Gastrocnemius medialis (tissue), 4 donors: ENCODE results near the gene C5.

Source experiments
- POLR2A ChIP-seq, 2 donors: fragments of 450-650 bp; IDR thresholded peaks; one replicate each; pipeline ENCODE4 v1.6.1; 2017; ENCODE audit warnings: antibody characterized with exemption in 2 of 2, mild to moderate bottlenecking in 2 of 2, moderate library complexity in 2 of 2
- TF ChIP-seq, protein P1 (sequence below), 5 experiments: fragments of 450-650 bp in 3 of 5; fragments of 200-600 bp in 2 of 5; sonication (generic) in 2 of 5; IDR thresholded peaks in 4 of 5; conservative IDR thresholded peaks in 1 of 5; 1 replicate in 4 of 5; 2 replicates in 1 of 5; pipeline ENCODE4 v1.5.1; 2016 to 2019; ENCODE audit warnings: antibody characterized with exemption in 5 of 5, mild to moderate bottlenecking in 3 of 5, moderate library complexity in 3 of 5

GRCh38 chr9:120974921-120975320, 75.2 kb downstream of the C5 start:
- TF ChIP-seq, protein P1, sequence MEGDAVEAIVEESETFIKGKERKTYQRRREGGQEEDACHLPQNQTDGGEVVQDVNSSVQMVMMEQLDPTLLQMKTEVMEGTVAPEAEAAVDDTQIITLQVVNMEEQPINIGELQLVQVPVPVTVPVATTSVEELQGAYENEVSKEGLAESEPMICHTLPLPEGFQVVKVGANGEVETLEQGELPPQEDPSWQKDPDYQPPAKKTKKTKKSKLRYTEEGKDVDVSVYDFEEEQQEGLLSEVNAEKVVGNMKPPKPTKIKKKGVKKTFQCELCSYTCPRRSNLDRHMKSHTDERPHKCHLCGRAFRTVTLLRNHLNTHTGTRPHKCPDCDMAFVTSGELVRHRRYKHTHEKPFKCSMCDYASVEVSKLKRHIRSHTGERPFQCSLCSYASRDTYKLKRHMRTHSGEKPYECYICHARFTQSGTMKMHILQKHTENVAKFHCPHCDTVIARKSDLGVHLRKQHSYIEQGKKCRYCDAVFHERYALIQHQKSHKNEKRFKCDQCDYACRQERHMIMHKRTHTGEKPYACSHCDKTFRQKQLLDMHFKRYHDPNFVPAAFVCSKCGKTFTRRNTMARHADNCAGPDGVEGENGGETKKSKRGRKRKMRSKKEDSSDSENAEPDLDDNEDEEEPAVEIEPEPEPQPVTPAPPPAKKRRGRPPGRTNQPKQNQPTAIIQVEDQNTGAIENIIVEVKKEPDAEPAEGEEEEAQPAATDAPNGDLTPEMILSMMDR (IDR thresholded peaks at IDR 0.05 in 4 of 5, conservative IDR thresholded peaks at IDR 0.05 in 1 of 5): no peak
- TF ChIP-seq POLR2A (IDR thresholded peaks at IDR 0.05): no peak
